NCI-H524 (cell line): Measurements from ENCODE around the gene GTF2F2.
A peak's percentile ranks its signal among the peaks of the same experiment; 100 is the strongest.
"Not testable (repeated sequence)": the region's sequence is repeated elsewhere in the genome, so short reads cannot be mapped to it uniquely, and the experiment has no call there.

Experiments used
- DNase-seq, 2 experiments: peaks; one replicate each; lab custom pipeline; 2025; lab: John Stamatoyannopoulos, UW

The GTF2F2 gene

DNA sequence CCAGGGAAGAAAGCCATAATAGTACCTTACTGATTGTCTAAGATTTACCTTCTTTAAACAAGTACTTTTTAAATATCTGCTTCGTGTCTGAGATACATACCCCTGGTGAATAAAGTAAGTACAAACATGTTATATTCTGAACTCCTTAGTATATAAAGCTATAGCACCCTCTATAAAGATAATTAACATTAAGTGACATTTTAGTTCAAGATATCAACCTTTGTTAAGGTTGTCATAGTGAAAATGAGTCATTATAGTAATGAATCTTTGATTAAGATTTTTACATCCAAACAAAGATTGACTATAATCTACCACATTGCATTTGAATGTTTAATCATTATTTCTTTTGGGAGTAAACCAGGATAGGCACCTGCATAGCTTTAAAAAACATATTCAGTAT, 135.9 kb downstream of the GTF2F2 start:
- no peak for DNase-seq

DNA sequence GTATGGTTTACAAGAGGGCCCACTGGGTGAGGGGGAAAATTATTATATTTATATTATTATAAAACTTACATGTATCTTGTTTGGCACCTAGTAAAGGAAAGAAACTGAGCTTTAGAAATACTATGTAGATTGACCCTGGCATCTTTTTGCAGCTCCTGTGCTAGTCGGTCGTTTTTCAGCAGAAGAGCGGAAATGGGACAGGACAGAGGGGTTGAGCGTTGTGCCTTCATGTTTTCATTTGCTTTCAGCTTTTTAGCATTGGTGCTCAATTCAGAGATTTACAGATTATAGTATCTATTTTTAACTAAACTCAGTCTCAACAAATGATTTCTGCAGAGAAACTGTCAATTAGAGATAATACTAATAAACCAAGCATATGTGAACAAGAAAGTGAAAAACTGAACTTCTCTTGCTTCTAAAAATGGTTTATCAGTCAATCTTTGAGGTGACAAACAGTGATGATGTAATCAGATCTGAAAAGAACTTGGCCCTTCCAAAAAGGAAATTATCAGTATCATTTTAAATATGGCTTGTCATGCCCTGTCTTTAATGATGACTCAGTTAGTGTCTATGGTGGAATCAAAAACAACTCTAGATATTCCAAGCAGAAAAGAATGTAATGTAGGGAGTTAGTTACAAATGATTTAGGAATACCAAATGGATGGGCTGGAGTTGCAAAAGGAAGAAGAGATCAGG, 137.5 kb downstream of the GTF2F2 start:
- DNase-seq, result no peak

GRCh38 chr13:45258334-45258675, 138.0 kb downstream of the GTF2F2 start:
- no peak for DNase-seq

DNA sequence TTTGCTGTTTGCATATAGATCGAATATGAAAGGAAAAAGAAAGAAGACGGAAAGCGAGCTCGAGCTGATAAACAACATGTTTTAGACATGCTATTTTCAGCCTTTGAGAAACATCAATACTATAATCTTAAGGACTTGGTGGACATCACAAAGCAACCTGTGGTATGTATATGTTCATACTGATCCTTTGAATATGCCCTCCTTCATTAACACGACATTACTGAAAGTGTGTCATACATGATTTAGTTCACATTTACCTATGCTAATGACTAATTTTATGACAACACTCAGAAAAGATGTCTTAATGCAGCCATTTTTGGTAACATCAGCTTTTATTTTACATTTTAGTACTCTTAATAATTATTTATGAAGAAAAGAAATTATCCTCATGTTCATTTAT, 146.9 kb downstream of the GTF2F2 start:
- no peak for DNase-seq

DNA sequence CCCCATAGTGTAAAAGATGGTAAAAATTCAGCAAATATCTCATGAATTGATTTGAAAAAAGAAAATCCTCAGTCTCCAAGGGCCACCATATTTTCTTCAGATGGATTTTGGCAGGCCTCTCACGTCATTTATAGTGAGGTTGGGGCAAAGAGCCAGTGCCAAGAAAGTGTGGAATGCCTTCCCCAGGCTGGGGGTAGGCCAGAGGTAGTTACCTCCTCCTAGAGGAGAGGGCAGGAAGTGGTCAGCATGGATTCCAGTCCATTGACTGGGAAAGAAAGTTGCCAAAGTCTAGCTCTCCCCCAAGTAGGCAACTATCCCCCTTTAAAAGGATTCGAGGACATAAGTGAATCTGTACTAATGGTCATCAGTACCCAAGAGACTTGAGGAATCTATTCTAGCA, 148.9 kb downstream of the GTF2F2 start:
- DNase-seq, result no peak

DNA sequence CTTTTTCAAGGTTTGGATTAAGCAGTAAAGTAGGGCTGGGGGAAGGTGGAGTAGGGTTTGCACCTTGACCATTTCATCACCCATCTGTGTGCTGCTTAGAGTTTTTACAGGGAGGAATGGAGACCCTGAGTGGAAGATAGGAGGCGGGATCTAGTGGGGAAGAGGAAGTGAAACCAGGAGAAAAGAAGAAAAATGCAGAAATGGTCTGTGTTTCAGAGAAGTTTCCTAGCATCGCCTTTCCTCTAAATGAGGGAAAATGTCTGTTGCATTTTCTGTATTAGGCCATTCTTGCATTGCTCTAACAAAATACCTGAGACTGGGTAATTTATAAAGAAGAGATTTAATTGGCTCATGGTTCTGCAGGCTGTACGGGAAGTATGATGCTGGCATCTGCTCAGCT, 156.6 kb downstream of the GTF2F2 start:
- no peak for DNase-seq

- no peak for DNase-seq
Measured at GRCh38 chr13:45278096-45278645, 157.9 kb downstream of the GTF2F2 start.

DNA sequence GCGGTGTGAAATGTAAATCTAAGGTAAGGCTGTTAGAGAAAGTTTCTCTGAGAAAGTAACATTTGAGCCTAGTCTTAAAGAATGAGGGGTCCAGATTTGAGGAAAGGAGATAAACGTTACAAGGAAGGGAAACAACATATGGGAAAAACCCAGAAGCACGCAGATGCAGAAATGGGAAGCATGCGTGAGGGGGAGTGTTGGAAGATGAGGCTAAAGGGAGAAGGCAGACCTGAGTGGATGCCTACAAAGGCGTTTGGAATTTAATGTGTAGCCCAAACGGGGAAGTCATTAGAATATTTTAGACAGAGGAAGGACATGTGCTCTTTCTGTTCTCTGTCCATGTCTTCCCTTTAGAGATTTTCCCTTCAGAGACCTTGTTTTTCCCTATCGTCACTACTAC, 159.7 kb downstream of the GTF2F2 start:
- DNase-seq, result no peak

DNA sequence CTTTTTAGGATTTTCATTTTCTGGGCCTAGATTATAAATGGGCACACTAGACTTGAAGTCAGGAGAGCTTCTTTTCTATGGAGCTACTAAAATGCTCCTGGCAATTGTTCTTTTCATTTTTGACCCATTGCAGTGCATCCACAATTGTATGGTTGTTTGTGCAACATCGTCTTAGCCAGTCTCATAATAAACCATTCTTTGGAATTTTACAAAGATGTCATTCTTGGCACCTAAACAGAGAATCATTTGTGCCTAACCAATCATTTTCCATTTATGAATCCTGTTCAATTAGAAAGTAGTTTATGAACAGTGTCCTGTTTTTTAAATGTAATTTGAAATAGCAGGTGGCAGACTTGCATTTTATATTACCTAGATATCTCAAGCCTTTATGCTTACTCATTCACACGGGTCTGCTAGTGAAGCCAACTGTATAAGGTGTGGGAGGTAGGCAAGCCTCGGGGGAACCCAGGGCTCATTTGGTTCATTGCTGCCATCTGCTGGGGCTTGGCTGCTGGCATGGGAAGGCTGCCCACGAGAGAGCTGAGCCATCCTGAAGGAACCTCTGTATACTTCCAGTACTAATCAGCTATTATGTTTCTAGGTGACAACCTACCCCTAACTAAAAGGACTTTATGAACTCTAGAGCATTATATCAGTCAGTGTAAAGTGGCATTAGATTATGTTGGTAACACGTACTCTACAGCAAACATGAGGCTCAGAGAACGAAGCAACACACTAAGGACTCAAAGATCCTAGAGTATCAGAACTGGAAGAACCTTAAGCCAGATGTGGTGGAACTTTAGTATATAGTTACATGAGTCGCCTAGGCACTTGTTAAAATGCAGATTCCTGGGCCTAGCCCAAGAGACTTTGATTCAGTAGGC, 160.7 kb downstream of the GTF2F2 start:
- peak; percentile 8 to 70 for DNase-seq

GRCh38 chr13:45282994-45283393, 162.7 kb downstream of the GTF2F2 start:
- no peak for DNase-seq

DNA sequence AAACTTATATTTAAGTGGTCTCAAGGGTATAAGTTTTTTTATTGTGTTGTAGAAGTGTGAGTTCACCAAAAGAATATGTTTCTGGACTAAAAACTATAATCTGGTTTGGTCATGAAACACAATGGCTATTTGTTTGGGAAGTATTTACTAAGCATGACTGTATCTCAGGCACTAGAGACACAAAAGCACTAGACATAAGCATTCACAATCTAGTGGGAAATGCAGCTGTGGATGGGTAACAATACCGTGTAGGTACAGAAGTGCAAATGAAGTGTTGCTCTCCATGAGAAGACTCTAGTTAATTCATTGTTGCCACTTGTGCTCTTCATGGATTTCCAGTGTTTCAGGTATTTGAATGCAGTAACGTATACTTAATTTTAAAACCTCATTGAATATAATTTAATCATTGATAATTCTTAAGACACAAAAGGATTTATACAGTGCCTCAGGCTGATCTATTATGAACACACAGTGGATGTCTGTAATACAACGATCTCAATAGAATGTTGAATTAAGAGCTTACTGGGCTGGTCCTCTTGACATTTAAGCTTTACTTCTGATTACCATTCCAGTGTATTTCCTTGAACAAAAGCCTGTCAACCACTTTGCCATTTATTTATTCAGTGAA, 169.7 kb downstream of the GTF2F2 start:
- no peak for DNase-seq

GRCh38 chr13:45292176-45292575, 171.9 kb downstream of the GTF2F2 start:
- DNase-seq, result no peak

DNA sequence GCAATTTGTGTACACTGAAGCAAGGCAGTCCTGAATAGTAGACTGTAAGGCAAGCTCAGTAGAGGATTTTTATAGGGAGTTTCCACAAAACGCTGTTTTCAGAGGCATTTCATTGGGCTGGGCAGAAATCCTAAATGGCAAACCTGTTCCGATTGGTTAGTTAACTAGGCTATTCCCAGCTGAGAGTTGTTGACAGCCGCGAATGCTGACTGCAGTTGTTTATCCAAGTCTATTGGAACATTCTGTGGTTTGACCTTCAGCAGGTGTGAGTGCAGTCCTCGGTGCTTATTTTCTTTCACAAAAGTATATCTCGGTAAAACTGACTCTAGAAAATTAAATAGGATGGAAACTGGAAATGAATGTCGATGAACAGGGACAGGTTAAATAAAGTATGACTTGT, 175.2 kb downstream of the GTF2F2 start:
- DNase-seq, result no peak

DNA sequence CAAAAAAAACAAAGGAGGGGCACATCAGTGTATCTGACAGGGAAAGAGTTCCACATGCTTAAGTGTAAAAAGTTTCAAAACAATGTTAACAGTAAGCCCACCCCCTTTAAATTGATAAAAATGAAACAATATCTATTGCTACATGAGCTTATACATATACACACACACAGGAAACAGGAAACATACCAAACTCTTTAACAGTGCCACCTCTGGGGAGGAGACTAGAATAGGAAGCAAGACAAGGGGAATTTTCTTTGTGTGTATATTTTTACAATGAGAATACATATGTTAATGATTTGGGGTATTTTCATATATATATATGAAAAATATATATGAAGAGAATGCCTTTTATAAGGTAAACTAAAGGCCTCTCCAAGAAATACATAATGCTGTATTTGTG, 175.9 kb downstream of the GTF2F2 start:
- DNase-seq, result no peak

GRCh38 chr13:45297456-45298205, 177.3 kb downstream of the GTF2F2 start:
- peak in 1 of 2 experiments; percentile 9 for DNase-seq

- no peak for DNase-seq
Measured at GRCh38 chr13:45298206-45298505, 177.8 kb downstream of the GTF2F2 start.

- not testable (repeated sequence) for DNase-seq
Measured at GRCh38 chr13:45298550-45298949, 178.2 kb downstream of the GTF2F2 start.

- no peak for DNase-seq
Measured at GRCh38 chr13:45299194-45299593, 178.9 kb downstream of the GTF2F2 start.

DNA sequence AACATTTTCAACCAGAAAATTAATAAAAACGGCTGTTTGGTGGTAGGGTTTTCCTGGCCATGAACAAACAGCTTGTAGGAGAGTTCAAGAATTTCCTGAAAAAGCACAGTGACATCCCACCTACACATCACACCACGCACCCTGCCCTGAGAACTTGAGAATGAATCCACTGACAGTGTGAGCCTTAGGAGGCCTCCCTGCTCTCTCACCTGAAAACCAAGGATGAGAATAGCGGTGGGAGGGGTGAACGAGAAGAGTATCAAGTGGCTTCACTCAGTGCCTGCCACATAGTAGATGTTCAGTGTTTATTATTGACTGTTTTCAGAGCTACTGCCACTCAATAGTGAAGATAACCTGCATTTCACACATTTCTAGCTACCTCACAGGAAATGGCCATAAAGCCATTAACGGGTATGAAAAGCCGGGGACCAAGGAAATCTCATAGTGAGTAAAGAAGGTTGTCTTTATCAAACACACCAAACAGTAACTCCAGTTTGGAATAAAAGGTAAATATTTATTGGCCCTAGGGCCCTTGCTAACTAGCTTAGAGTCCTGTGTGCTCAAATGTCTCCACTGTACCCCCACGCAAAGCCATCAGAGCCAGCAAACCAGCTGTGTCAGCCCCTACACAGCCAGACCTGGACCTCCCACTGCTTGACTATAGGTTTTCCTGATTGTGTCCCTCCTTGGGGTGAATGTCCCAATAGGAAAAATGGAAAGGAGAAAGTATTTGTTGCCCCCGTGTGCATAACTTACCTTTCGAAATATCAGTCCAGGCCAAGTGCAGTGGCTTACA, 180.1 kb downstream of the GTF2F2 start:
- no peak for DNase-seq

DNA sequence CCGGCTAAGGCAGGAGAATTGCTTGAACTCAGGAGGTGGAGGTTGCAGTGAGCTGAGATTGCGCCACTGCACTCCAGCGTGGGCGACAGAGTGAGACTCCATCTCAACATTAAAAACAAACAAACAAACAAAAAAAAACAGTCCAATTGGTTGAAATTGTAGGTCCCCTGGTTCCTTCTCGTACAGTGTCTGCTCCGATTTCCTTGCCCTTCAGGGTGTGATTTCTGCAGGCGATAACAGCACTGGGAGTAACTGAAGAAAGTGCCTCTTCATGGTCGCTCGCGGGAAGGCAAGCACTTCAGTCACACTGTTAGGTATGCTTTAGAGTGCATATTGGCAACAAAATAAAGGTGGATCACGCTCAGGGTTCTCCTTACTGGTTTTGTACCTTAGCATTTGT, 181.0 kb downstream of the GTF2F2 start:
- DNase-seq, result no peak

DNA sequence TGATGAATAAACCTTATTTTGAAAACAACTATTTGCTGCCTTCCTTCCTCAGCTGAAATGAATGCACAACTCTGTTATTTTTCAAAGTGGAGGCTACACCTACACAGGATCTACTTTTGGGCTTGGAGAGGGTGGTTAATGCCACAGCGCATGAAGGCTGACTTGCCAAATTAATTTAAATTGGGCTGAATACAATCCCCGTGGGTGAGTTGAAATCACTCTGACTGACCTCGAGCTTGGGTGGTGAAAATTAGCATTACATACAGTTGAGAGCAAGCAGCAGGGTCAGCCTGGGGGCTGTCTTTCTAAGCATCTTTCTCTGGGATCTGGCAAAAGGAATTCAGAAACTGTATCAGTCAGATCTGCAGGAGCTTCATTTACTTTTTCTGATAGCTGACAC, 182.2 kb downstream of the GTF2F2 start:
- no peak for DNase-seq
